Endothelial cell (in vitro differentiated cells): ENCODE data around the gene PSMC3. TPM values are rescaled to one million over a fixed set of nuclear protein-coding genes. Genes with fewer than 3 reads are reported as not detected.

Experiments used
- DNase-seq: peaks from one replicate; pipeline ENCODE4 v3.0.0; 2021; ENCODE audit warnings: low spot score
- H3K27ac Mint-ChIP-seq: one replicate; pipeline ENCODE4 v1.8.0; 2021; ENCODE audit warnings: mixed read lengths, inconsistent platforms; ENCODE audit not compliant: unreplicated experiment
- H3K27me3 Mint-ChIP-seq: one replicate; pipeline ENCODE4 v1.8.0; 2021; ENCODE audit warnings: mild to moderate bottlenecking, moderate library complexity, mixed read lengths, inconsistent platforms; ENCODE audit not compliant: unreplicated experiment
- H3K36me3 Mint-ChIP-seq: one replicate; pipeline ENCODE4 v1.8.0; 2021; ENCODE audit warnings: mild to moderate bottlenecking, low read depth, mixed read lengths, inconsistent platforms; ENCODE audit not compliant: unreplicated experiment
- H3K4me1 Mint-ChIP-seq: one replicate; pipeline ENCODE4 v1.8.0; 2021; ENCODE audit warnings: mild to moderate bottlenecking, mixed read lengths, inconsistent platforms; ENCODE audit not compliant: unreplicated experiment
- H3K4me3 Mint-ChIP-seq: one replicate; pipeline ENCODE4 v1.8.0; 2021; ENCODE audit warnings: mild to moderate bottlenecking, mixed read lengths, inconsistent platforms; ENCODE audit not compliant: unreplicated experiment
- H3K9me3 Mint-ChIP-seq: one replicate; pipeline ENCODE4 v1.8.0; 2021; ENCODE audit warnings: mixed read lengths, inconsistent platforms; ENCODE audit not compliant: unreplicated experiment
- microRNA-seq: library from miRNA; unstranded; fragments of <30 nt; microRNA quantifications from one replicate; pipeline ENCODE4, GENCODE V29; 2020; ENCODE audit not compliant: unreplicated experiment
- total RNA-seq: library from RNA; stranded (reverse); fragmentation: NEBNext Ultra II Directional; extraction: Animal tissue kit (Norgen Biotek cat#: 25700); gene quantifications from one replicate; pipeline ENCODE4 v1.2.1, GENCODE V29; 2021; ENCODE audit not compliant: unreplicated experiment
- TF ChIP-seq, protein P1 (sequence below): fragments of 200-600 bp; sonication (generic); IDR thresholded peaks from one replicate; pipeline ENCODE4 v1.5.0; 2021; ENCODE audit warnings: antibody characterized with exemption; ENCODE audit not compliant: unreplicated experiment

The PSMC3 gene
- total RNA-seq, 1 donor from 2014 or later: 127 TPM

DNA sequence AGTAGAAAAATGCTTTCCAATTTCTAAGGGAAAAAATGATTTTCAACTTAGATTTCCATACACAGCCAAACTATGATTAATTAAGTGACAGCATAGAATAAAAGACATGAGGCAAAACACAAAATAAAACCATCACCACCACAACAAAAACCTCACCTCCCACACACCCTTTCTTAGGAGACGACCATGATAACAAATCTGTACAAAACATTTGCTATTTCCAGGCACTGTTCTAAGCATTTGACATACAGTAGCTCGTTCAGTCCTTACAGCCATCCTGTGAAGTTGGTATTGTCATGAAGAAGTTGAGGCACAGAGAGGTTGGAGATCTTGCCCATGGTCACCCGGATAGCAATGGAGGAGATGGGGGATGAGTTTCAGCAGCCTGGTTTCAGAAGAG lies 56.6 kb downstream of the PSMC3 start:
- TF ChIP-seq, protein P1, sequence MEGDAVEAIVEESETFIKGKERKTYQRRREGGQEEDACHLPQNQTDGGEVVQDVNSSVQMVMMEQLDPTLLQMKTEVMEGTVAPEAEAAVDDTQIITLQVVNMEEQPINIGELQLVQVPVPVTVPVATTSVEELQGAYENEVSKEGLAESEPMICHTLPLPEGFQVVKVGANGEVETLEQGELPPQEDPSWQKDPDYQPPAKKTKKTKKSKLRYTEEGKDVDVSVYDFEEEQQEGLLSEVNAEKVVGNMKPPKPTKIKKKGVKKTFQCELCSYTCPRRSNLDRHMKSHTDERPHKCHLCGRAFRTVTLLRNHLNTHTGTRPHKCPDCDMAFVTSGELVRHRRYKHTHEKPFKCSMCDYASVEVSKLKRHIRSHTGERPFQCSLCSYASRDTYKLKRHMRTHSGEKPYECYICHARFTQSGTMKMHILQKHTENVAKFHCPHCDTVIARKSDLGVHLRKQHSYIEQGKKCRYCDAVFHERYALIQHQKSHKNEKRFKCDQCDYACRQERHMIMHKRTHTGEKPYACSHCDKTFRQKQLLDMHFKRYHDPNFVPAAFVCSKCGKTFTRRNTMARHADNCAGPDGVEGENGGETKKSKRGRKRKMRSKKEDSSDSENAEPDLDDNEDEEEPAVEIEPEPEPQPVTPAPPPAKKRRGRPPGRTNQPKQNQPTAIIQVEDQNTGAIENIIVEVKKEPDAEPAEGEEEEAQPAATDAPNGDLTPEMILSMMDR: no peak
- no peaks in the 10 kb centered on the region for H3K9me3 Mint-ChIP-seq
- peaks cover 2% of the 10 kb centered on the region for H3K4me1 Mint-ChIP-seq
- no peak for DNase-seq
- peaks cover 4% of the 10 kb centered on the region for H3K27me3 Mint-ChIP-seq
- peak overlapping the region; percentile 41 for H3K27ac Mint-ChIP-seq
- H3K36me3 Mint-ChIP-seq: no peaks in the 10 kb centered on the region
- no peak overlapping the region for H3K4me3 Mint-ChIP-seq

Small RNA genes within 50 kb of the gene (microRNA-seq; reads per million reads assigned to microRNA genes)
- not detected for gene MIR4487

Other genes starting within 250 kb of the PSMC3 start
- 78.7 TPM for gene ARFGAP2, start 249.6 kb downstream of the PSMC3 start, total RNA-seq
- gene PACSIN3, start 240.0 kb downstream of the PSMC3 start, total RNA-seq: 10.7 TPM
- 64.4 TPM for gene DDB2, start 211.5 kb downstream of the PSMC3 start, total RNA-seq
- gene ACP2, start 177.6 kb downstream of the PSMC3 start, total RNA-seq: 52.3 TPM
- gene NR1H3, start 168.4 kb downstream of the PSMC3 start, total RNA-seq: 61.2 TPM
- 61.2 TPM for gene MADD, start 156.3 kb downstream of the PSMC3 start, total RNA-seq
- not detected for gene MYBPC3, start 73.7 kb downstream of the PSMC3 start, total RNA-seq
- gene SPI1, start 47.9 kb downstream of the PSMC3 start, total RNA-seq: not detected
- gene SLC39A13, start 17.8 kb downstream of the PSMC3 start, total RNA-seq: 40.9 TPM
- gene RAPSN, start 22.7 kb upstream of the PSMC3 start, total RNA-seq: 0.95 TPM
- gene CELF1, start 126.7 kb upstream of the PSMC3 start, total RNA-seq: 162 TPM
- gene PTPMT1, start 139.2 kb upstream of the PSMC3 start, total RNA-seq: 34.9 TPM
- gene KBTBD4, start 152.5 kb upstream of the PSMC3 start, total RNA-seq: 12.1 TPM
- 199 TPM for gene NDUFS3, start 152.6 kb upstream of the PSMC3 start, total RNA-seq
- gene FAM180B, start 160.2 kb upstream of the PSMC3 start, total RNA-seq: 0.31 TPM
- 50.4 TPM for gene C1QTNF4, start 168.0 kb upstream of the PSMC3 start, total RNA-seq
- gene MTCH2, start 216.1 kb upstream of the PSMC3 start, total RNA-seq: 109 TPM